Stomach (tissue), 19 donors: Measurements from ENCODE around the gene CNTROB. TPM values are rescaled to one million over a fixed set of nuclear protein-coding genes. Genes with fewer than 3 reads are reported as not detected.

Experiments used
- DNase-seq, 2 donors: peaks; one replicate each; pipeline versions ENCODE4 v3.0.0 to v3.0.0-alpha.2; 2013 to 2019
- H3K27ac ChIP-seq, 5 donors: fragments of 200-600 bp in 4 of 5; sonication (generic) in 4 of 5; one replicate each; pipeline ENCODE4 v1.5.1; 2013 to 2019; ENCODE audit warnings: mild to moderate bottlenecking in 1 of 5, moderate library complexity in 1 of 5
- H3K27me3 ChIP-seq, 3 donors: fragments of 200-600 bp; sonication (generic); one replicate each; pipeline ENCODE4 v1.5.1; 2017 to 2019; ENCODE audit warnings: mixed run types in 1 of 3
- H3K36me3 ChIP-seq, 4 donors: fragments of 200-600 bp; sonication (generic); 1 replicate in 3 of 4; 2 replicates in 1 of 4; pipeline ENCODE4 v1.5.1; 2016 to 2019
- H3K4me1 ChIP-seq, 4 donors: fragments of 200-600 bp; sonication (generic); one replicate each; pipeline ENCODE4 v1.5.1; 2016 to 2019
- H3K4me3 ChIP-seq, 4 donors: fragments of 200-600 bp; sonication (generic) in 3 of 4; one replicate each; pipeline ENCODE4 v1.5.1; 2016 to 2019; ENCODE audit warnings: mild to moderate bottlenecking in 1 of 4
- H3K9me3 ChIP-seq, 4 donors: fragments of 200-600 bp; sonication (generic); one replicate each; pipeline ENCODE4 v1.5.1; 2016 to 2019
- EP300 ChIP-seq: sonication (generic); formaldehyde crosslinking; IDR thresholded peaks from one replicate; pipeline ENCODE4 v1.6.1; 2017; ENCODE audit warnings: antibody characterized with exemption
- POLR2A ChIP-seq, 4 donors: fragments of 450-650 bp; IDR thresholded peaks; one replicate each; pipeline ENCODE4 v1.6.1; 2016; ENCODE audit warnings: antibody characterized with exemption in 4 of 4, control low read depth in 2 of 4, mild to moderate bottlenecking in 1 of 4, moderate library complexity in 1 of 4
- POLR2AphosphoS5 ChIP-seq, 3 donors: sonication (generic); formaldehyde crosslinking; IDR thresholded peaks; one replicate each; pipeline ENCODE4 v1.6.1; 2016; ENCODE audit warnings: antibody characterized with exemption in 3 of 3
- WGBS, 5 donors: extraction: QIAGEN DNeasy Blood & Tissue Kit in 3 of 5; methylation state at CpG; one replicate each; pipeline versions ENCODE4 v1.1.5 to v1.1.7; 2013 to 2018; 5-methylcytosine and 5-hydroxymethylcytosine counted together
- intact Hi-C: fragments of 100-400 bp; cut with DNase I; formaldehyde crosslinking; loops from one replicate; pipeline ENCODE4 v1.15.1; 2023; ENCODE audit warnings: low total_unique reads
- long read RNA-seq, 10 donors: transcript quantifications; one replicate each; lab custom pipeline, GENCODE V29; 2026
- polyA plus RNA-seq, 3 donors: library from polyadenylated mRNA; stranded (reverse); fragments of 200-250 nt; gene quantifications; one replicate each; pipeline ENCODE4 v1.2.3, GENCODE V29; 2013
- total RNA-seq, 5 donors: library from RNA; depleted of rRNA; stranded (reverse); fragments of >200 nt; gene quantifications; one replicate each; pipeline versions ENCODE4 v1.1.0 to v1.2.3, GENCODE V29; 2014 to 2016
- TF ChIP-seq, protein P1 (sequence below), 7 experiments: fragments of 450-650 bp in 4 of 7; fragments of 200-600 bp in 3 of 7; sonication (generic) in 3 of 7; IDR thresholded peaks; one replicate each; pipeline ENCODE4 v1.5.1; 2016 to 2019; ENCODE audit warnings: antibody characterized with exemption in 7 of 7, control low read depth in 2 of 7, mild to moderate bottlenecking in 1 of 7
- donor health status: healthy with polysubstance abuse.
- donor health status: Bipolar disorder and iron deficiency.
- donor health status: healthy.

The CNTROB gene, protein sequence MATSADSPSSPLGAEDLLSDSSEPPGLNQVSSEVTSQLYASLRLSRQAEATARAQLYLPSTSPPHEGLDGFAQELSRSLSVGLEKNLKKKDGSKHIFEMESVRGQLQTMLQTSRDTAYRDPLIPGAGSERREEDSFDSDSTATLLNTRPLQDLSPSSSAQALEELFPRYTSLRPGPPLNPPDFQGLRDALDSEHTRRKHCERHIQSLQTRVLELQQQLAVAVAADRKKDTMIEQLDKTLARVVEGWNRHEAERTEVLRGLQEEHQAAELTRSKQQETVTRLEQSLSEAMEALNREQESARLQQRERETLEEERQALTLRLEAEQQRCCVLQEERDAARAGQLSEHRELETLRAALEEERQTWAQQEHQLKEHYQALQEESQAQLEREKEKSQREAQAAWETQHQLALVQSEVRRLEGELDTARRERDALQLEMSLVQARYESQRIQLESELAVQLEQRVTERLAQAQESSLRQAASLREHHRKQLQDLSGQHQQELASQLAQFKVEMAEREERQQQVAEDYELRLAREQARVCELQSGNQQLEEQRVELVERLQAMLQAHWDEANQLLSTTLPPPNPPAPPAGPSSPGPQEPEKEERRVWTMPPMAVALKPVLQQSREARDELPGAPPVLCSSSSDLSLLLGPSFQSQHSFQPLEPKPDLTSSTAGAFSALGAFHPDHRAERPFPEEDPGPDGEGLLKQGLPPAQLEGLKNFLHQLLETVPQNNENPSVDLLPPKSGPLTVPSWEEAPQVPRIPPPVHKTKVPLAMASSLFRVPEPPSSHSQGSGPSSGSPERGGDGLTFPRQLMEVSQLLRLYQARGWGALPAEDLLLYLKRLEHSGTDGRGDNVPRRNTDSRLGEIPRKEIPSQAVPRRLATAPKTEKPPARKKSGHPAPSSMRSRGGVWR
- total RNA-seq: 100 to 1,000 TPM in 1 of 5 donors, 10 to 100 TPM in 4; 12.9 to 146 (median 29.5) TPM
- 10 to 100 TPM; 15.3 to 24.2 (median 20.0) TPM for polyA plus RNA-seq
- long read RNA-seq, donor 1, partial matches to known transcripts: 0 of 2 reads
- long read RNA-seq, donor 1, other reads (novel, unspliced or antisense): 0 of 2 reads
- long read RNA-seq, donor 2, partial matches to known transcripts: 0 of 2 reads
- long read RNA-seq, donor 2, other reads (novel, unspliced or antisense): 0 of 2 reads
- long read RNA-seq, donor 3, partial matches to known transcripts: 0 of 1 reads
- long read RNA-seq, donor 3, other reads (novel, unspliced or antisense): 0 of 1 reads
- long read RNA-seq, donor 4: 0 reads
- long read RNA-seq, donor 5, partial matches to known transcripts: 0 of 1 reads
- long read RNA-seq, donor 5, other reads (novel, unspliced or antisense): 0 of 1 reads
- long read RNA-seq, donor 6, partial matches to known transcripts: 5 of 6 reads
- long read RNA-seq, donor 6, other reads (novel, unspliced or antisense): 0 of 6 reads
- long read RNA-seq, donor 7, partial matches to known transcripts: 0 of 1 reads
- long read RNA-seq, donor 7, other reads (novel, unspliced or antisense): 0 of 1 reads
- long read RNA-seq, donor 8, partial matches to known transcripts: 0 of 1 reads
- long read RNA-seq, donor 8, other reads (novel, unspliced or antisense): 0 of 1 reads
- long read RNA-seq, donor 9, partial matches to known transcripts: 0 of 1 reads
- long read RNA-seq, donor 9, other reads (novel, unspliced or antisense): 0 of 1 reads
- long read RNA-seq, donor 10: 0 reads

DNA sequence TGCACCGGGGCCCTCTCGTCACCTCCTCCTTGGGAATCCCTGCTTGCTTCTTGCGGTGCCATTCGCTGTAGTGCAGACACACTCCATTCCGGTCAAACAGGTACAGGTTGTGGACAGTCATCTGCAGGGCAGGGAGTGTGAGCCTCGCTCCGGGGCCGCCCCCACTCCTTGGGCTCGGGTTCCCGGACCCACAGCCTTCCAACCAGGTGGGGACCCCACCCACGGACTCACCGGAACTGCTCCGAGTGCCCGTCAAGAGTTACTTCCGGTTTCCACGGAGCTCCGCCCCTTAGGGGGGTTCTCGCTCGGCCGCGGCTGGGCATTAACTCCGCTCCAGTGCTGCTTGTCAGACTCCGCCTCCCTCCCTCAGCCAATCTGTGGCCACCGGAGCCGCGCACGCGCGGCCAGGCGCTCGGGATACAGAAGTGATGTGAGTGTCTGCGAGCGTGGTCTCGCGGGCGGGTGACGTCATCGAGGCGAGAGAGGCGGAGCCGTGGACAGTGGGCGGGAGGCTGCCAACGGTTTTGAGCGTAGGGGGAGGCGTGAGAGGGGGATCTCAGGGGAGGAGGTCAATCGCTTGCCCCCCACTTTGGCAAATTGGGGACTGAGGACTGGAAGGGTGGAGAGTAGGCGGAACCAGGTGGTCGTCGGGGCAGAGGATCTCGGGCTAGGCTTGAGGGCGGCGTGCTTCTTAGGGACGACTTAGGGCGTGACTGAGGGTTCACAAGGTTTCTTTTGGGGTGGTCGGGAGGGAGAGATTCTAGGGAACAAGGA, at the start of gene CNTROB, which contains the start of gene TRAPPC1:
CNTROB (plus strand) TSS at position 498 of the 774 bp plus-strand sequence. CDS start 874 bp downstream, outside the sequence.
TRAPPC1 (minus strand) TSS at position 238 of the 774 bp plus-strand sequence; CDS start at position 121, 117 bp downstream.
- intact Hi-C loops: no loop called here
- H3K27me3 ChIP-seq: peaks cover 0 to 5% (median 0%) of the 10 kb centered on the region in 3 donors
- H3K4me3 ChIP-seq: peak within 1 kb of the TSS; percentile 62 to 84 (median 72)
- TF ChIP-seq EP300 (no peak), POLR2AphosphoS5 (IDR thresholded peaks at IDR 0.05) (peak; percentile 61 to 83 (median 73)), POLR2A (IDR thresholded peaks at IDR 0.05) (peak in 1 of 4 donors; percentile 25)
- TF ChIP-seq, protein P1, sequence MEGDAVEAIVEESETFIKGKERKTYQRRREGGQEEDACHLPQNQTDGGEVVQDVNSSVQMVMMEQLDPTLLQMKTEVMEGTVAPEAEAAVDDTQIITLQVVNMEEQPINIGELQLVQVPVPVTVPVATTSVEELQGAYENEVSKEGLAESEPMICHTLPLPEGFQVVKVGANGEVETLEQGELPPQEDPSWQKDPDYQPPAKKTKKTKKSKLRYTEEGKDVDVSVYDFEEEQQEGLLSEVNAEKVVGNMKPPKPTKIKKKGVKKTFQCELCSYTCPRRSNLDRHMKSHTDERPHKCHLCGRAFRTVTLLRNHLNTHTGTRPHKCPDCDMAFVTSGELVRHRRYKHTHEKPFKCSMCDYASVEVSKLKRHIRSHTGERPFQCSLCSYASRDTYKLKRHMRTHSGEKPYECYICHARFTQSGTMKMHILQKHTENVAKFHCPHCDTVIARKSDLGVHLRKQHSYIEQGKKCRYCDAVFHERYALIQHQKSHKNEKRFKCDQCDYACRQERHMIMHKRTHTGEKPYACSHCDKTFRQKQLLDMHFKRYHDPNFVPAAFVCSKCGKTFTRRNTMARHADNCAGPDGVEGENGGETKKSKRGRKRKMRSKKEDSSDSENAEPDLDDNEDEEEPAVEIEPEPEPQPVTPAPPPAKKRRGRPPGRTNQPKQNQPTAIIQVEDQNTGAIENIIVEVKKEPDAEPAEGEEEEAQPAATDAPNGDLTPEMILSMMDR (IDR thresholded peaks at IDR 0.05): peak in 1 of 7 experiments; percentile 16
- peak within 1 kb of the TSS; percentile 80 to 88 (median 86) for H3K27ac ChIP-seq
- 0 to 1% (median 0%) methylated on average over 46 to 55 of the region's 55 CpGs for WGBS, 5 donors
- H3K9me3 ChIP-seq: no peaks in the 10 kb centered on the region
- peak; percentile 100 for DNase-seq
- H3K4me1 ChIP-seq: peaks cover 11 to 50% (median 42%) of the 10 kb centered on the region in 4 donors
- H3K36me3 ChIP-seq: peaks cover 7 to 52% (median 25%) of the 10 kb centered on the region in 4 donors

DNA sequence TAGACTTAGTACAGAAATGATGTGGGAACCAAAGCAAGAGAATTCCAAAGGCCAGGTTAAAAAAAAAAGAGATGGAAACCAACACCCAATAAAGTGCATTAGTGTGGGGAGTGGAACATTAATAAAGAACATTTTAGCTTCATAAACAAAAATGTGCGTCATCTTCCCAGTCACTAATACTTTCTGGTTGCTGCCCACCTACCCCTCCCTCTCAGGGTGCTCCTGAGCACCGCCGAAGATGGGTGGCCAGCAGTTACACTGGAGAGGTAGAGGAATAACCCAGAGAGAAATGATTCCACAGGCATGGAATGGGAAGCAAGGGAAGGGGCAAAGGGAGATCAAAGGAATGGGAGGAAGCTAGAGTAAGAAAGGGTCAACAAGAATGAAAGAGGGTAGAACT, 49.4 kb upstream of the CNTROB start:
- no peak overlapping the region for H3K4me3 ChIP-seq
- WGBS, 5 donors: 64 to 81% (median 76%) methylated on average over 3 of the region's 3 CpGs
- intact Hi-C loops: no loop called here
- no peaks in the 10 kb centered on the region for H3K27me3 ChIP-seq
- no peak for TF ChIP-seq POLR2A (IDR thresholded peaks at IDR 0.05)
- H3K36me3 ChIP-seq: peaks cover 4 to 41% (median 26%) of the 10 kb centered on the region in 4 donors
- H3K4me1 ChIP-seq: peaks cover 8 to 66% (median 49%) of the 10 kb centered on the region in 4 donors
- H3K27ac ChIP-seq: peak overlapping the region in 4 of 5 donors; percentile 95 to 98 (median 98)
- H3K9me3 ChIP-seq: no peaks in the 10 kb centered on the region
- no peak for DNase-seq

DNA sequence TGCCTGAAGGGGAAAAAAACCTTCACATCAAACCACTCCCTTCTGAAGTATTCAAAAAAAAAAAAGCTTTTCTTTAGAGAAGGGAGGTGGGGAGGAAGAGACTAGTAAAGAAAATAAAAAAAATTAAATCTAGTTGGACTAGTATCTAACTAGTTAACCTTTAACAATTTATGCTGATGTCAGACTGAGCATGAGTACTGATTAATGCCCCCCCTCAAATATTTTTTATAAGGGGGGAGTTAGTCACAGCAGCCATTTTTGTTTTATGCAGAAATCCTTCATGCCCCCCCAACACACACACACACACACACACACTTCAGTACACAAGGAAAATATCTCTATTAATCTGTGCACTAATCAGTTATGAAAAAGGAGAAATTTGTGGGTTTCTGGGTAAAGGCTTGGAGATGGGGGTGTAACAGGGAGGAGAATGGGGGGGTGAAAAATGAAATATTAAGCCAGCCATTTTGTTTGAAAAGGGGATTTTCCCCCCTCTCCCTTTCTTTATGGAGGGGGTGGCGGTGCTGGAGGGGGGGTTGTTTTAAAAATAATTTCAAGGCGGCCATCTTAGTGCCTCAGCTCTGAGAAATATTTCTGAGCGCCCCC, 48.1 kb upstream of the CNTROB start:
- DNase-seq: peak in 1 of 2 donors; percentile 83
- peak overlapping the region in 4 of 5 donors; percentile 95 to 98 (median 98) for H3K27ac ChIP-seq
- peak overlapping the region; percentile 78 to 93 (median 84) for H3K4me3 ChIP-seq

More for the DNA sequence above, 48.1 kb upstream of the CNTROB start:
- 0 to 9% (median 5%) methylated on average over 3 of the region's 3 CpGs for WGBS, 5 donors
- no peaks in the 10 kb centered on the region for H3K9me3 ChIP-seq
- H3K36me3 ChIP-seq: peaks cover 4 to 34% (median 21%) of the 10 kb centered on the region in 4 donors
- TF ChIP-seq EP300 (no peak), POLR2A (IDR thresholded peaks at IDR 0.05) (no peak), POLR2AphosphoS5 (IDR thresholded peaks at IDR 0.05) (no peak)
- TF ChIP-seq, protein P1 (IDR thresholded peaks at IDR 0.05): no peak
- no peaks in the 10 kb centered on the region for H3K27me3 ChIP-seq
- intact Hi-C loops: no loop called here
- H3K4me1 ChIP-seq: peaks cover 21 to 78% (median 61%) of the 10 kb centered on the region in 4 donors
